ENCODE results near the gene CELF2.

- TF ChIP-seq CTCF (IDR thresholded peaks at IDR 0.05) (no peak), POLR2A (IDR thresholded peaks at IDR 0.05) (no peak), EP300 (IDR thresholded peaks at IDR 0.05) (no peak)
These were observed 23.9 kb upstream of the CELF2 start for GRCh38 chr10:10993785-10994184.

All from suprapubic skin (tissue), 3 donors.